Adrenal gland (tissue), 12 donors: ENCODE measurements around the gene MS4A6E. TPM values are rescaled to one million over a fixed set of nuclear protein-coding genes. Genes with fewer than 3 reads are reported as not detected.
"Not testable (repeated sequence)": the region's sequence is repeated elsewhere in the genome, so short reads cannot be mapped to it uniquely, and the experiment has no call there.

ENCODE experiments used
- DNase-seq, 7 donors: peaks; one replicate each; pipeline ENCODE4 v3.0.0-alpha.2; 2019 to 2020
- H3K27ac ChIP-seq, 5 donors: fragments of 200-600 bp; sonication (generic) in 4 of 5; 1 replicate in 3 of 5; 2 replicates in 2 of 5; pipeline versions ENCODE4 v1.5.1 to v1.8.0; 2016 to 2020; ENCODE audit warnings: mild to moderate bottlenecking in 1 of 5
- H3K27me3 ChIP-seq: fragments of 200-600 bp; 2 replicates; pipeline ENCODE4 v1.8.0; 2021
- H3K36me3 ChIP-seq, 2 donors: fragments of 200-600 bp; replicated peaks in 1 of 2; 1 replicate in 1 of 2; 2 replicates in 1 of 2; pipeline versions ENCODE4 v1.5.1 to v1.8.0; 2018 to 2022
- H3K4me1 ChIP-seq, 2 donors: fragments of 200-600 bp; replicated peaks in 1 of 2; 1 replicate in 1 of 2; 2 replicates in 1 of 2; pipeline versions ENCODE4 v1.5.1 to v1.8.0; 2018 to 2021
- H3K4me3 ChIP-seq, 4 donors: fragments of 200-600 bp; sonication (generic) in 3 of 4; one replicate each; pipeline ENCODE4 v1.5.1; 2016 to 2018
- H3K9me3 ChIP-seq, 3 donors: fragments of 200-600 bp; sonication (generic) in 1 of 3; replicated peaks in 1 of 3; 1 replicate in 2 of 3; 2 replicates in 1 of 3; pipeline versions ENCODE4 v1.5.1 to v1.8.0; 2016 to 2021
- POLR2A ChIP-seq, 2 donors: fragments of 450-650 bp; IDR thresholded peaks; one replicate each; pipeline ENCODE4 v1.6.1; 2017; ENCODE audit warnings: antibody characterized with exemption in 2 of 2, mild to moderate bottlenecking in 2 of 2, moderate library complexity in 1 of 2
- WGBS, 4 donors: extraction: QIAGEN DNeasy Blood & Tissue Kit in 2 of 4; methylation state at CpG; one replicate each; pipeline versions ENCODE4 v1.1.5 to v1.1.7; 2013 to 2017; 5-methylcytosine and 5-hydroxymethylcytosine counted together
- intact Hi-C, 2 donors: fragments of 100-400 bp; cut with DNase I; formaldehyde crosslinking; loops; one replicate each; pipeline versions ENCODE4 v1.14.1 to v1.15.0; 2022 to 2023
- polyA plus RNA-seq, 3 donors: library from polyadenylated mRNA; stranded (reverse); fragments of 200-250 nt in 2 of 3; fragments of 350-450 nt in 1 of 3; fragmentation: Illumina TruSeq in 1 of 3; extraction: RNeasy Lipid Tissue Mini Kit (QIAGEN cat#74804) in 1 of 3; gene quantifications; one replicate each; pipeline ENCODE4 v1.2.3, GENCODE V29; 2013 to 2014
- total RNA-seq, 9 donors: library from RNA; depleted of rRNA in 4 of 9; stranded (reverse); fragments of >200 nt in 4 of 9; fragments of 120-200 nt in 1 of 9; fragmentation: NEBNext Ultra II Directional in 1 of 9; extraction: Animal tissue kit (Norgen Biotek cat#: 25700) in 1 of 9; gene quantifications; one replicate each; pipeline versions ENCODE4 v1.1.0 to v1.2.4, GENCODE V29; 2013 to 2023
- TF ChIP-seq, protein P1 (sequence below), 6 experiments: fragments of 450-650 bp in 4 of 6; fragments of 200-600 bp in 2 of 6; sonication (generic) in 1 of 6; IDR thresholded peaks; 1 replicate in 5 of 6; 2 replicates in 1 of 6; pipeline versions ENCODE4 v1.5.1 to v1.8.0; 2016 to 2021; ENCODE audit warnings: antibody characterized with exemption in 6 of 6, mild to moderate bottlenecking in 2 of 6, moderate library complexity in 1 of 6
- donor health status: healthy with polysubstance abuse.
- donor health status: Bipolar disorder and iron deficiency.
- donor health status: DM: yes; HTN: yes; CAD: no.
- donor health status: DM: no; HTN: no; CAD: no.
- donor health status: DM: no; HTN: no; CAD: no.
- donor health status: DM: yes; HTN: yes; CAD: no.

MS4A6E gene
- total and polyA plus RNA-seq, 12 donors, result 11.2 TPM; not detected in 11

DNA sequence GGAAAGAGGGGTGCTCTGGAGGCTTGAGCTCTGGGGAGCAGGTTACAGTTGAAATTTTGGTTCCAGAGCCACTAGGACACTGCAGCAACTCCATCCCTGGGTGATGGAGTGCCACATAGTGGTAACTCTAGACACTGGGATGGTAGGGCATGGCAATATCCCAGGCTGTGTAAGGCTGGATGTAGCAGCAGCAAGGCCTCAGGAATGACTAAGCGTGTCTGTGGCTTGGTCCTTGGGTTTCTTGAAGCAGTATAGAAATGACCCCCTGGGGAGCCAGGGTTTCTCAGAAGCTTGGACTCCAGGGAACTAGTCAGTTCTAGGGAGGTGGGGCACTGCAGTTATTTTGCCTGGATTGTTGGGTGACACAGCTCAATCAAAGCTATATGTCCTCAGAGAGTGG is 38.5 kb upstream of the MS4A6E start:
- Histone ChIP-seq H3K4me1 (no peaks in the 10 kb centered on the region), H3K27ac (no peak overlapping the region), H3K9me3 (no peaks in the 10 kb centered on the region), H3K36me3 (no peaks in the 10 kb centered on the region), H3K27me3 (no peaks in the 10 kb centered on the region), H3K4me3 (no peak overlapping the region)
- 83 to 94% (median 88%) methylated on average over 1 of the region's 1 CpG for WGBS, 4 donors
- no peak for DNase-seq
- TF ChIP-seq, protein P1, sequence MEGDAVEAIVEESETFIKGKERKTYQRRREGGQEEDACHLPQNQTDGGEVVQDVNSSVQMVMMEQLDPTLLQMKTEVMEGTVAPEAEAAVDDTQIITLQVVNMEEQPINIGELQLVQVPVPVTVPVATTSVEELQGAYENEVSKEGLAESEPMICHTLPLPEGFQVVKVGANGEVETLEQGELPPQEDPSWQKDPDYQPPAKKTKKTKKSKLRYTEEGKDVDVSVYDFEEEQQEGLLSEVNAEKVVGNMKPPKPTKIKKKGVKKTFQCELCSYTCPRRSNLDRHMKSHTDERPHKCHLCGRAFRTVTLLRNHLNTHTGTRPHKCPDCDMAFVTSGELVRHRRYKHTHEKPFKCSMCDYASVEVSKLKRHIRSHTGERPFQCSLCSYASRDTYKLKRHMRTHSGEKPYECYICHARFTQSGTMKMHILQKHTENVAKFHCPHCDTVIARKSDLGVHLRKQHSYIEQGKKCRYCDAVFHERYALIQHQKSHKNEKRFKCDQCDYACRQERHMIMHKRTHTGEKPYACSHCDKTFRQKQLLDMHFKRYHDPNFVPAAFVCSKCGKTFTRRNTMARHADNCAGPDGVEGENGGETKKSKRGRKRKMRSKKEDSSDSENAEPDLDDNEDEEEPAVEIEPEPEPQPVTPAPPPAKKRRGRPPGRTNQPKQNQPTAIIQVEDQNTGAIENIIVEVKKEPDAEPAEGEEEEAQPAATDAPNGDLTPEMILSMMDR (IDR thresholded peaks at IDR 0.05), result no peak
- intact Hi-C loops, result no loop called here

DNA sequence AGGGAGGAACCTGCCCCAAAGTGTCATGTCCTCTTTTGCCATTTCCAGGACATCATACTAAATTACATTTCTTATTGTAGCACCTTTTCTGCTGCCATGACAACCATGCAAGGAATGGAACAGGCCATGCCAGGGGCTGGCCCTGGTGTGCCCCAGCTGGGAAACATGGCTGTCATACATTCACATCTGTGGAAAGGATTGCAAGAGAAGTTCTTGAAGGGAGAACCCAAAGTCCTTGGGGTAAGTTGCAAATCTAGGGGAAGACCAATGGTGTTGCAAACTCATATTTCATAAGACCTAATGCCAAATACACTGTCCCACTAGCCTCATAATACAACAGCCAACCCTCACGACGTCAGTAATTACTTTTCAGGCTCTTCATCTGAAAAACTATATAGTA is 34.9 kb upstream of the MS4A6E start:
- no peak for TF ChIP-seq POLR2A (IDR thresholded peaks at IDR 0.05)
- TF ChIP-seq, protein P1 (IDR thresholded peaks at IDR 0.05), result no peak
- Histone ChIP-seq H3K4me3 (no peak overlapping the region), H3K4me1 (no peaks in the 10 kb centered on the region), H3K36me3 (no peaks in the 10 kb centered on the region), H3K27me3 (no peaks in the 10 kb centered on the region), H3K27ac (no peak overlapping the region), H3K9me3 (no peaks in the 10 kb centered on the region)
- no peak for DNase-seq
- intact Hi-C loops, result no loop called here
- 48 to 79% (median 65%) methylated on average over 2 of the region's 2 CpGs for WGBS, 4 donors

DNA sequence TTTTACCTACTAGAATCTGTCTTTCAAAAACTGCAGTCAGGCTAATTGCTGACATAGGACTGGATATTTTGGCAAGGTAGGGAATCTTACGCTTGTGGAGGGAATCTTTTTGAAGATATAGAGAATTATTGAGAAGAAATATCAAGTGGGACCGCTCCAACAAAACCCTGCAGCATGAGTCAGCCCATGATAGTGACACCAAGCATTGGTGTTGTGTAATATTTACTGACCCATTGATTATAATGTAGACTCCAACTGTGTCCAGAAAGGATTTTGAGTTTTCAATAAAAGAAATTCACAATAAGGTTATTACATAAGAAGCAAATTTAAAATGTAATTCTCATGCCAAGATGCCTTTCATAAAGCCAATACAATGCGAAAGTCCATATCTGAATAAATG is 25.9 kb upstream of the MS4A6E start:
- Histone ChIP-seq H3K27me3 (no peaks in the 10 kb centered on the region), H3K36me3 (no peaks in the 10 kb centered on the region), H3K4me3 (no peak overlapping the region), H3K4me1 (no peaks in the 10 kb centered on the region), H3K27ac (no peak overlapping the region), H3K9me3 (no peaks in the 10 kb centered on the region)
- no peak for TF ChIP-seq POLR2A (IDR thresholded peaks at IDR 0.05)
- TF ChIP-seq, protein P1 (IDR thresholded peaks at IDR 0.05), result no peak
- WGBS, 4 donors, result 79 to 88% (median 85%) methylated on average over 3 of the region's 3 CpGs
- intact Hi-C loops, result no loop called here
- no peak for DNase-seq

DNA sequence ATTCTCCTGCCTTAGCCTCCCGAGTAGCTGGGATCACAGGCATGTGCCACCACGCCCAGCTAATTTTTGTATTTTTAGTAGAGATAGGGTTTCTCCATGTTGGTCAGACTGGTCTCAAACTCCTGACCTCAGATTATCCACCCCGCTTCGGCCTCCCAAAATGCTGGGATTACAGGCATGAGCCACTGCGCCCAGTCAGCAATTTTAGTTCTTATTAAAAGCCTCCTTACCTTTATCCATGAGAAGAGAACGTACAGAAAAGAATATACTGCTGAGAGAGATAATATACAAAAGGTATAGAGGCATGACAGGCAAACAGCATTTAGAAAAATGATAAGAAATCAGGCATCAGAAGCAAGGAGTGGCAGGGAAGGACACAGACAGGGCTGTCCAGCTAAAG is 25.2 kb upstream of the MS4A6E start:
- WGBS, 4 donors, result 76 to 85% (median 84%) methylated on average over 6 of the region's 6 CpGs
- H3K36me3 ChIP-seq, H3K4me1 ChIP-seq, H3K4me3 ChIP-seq, H3K27me3 ChIP-seq, DNase-seq, H3K9me3 ChIP-seq, intact Hi-C loops, H3K27ac ChIP-seq: not testable (repeated sequence)

DNA sequence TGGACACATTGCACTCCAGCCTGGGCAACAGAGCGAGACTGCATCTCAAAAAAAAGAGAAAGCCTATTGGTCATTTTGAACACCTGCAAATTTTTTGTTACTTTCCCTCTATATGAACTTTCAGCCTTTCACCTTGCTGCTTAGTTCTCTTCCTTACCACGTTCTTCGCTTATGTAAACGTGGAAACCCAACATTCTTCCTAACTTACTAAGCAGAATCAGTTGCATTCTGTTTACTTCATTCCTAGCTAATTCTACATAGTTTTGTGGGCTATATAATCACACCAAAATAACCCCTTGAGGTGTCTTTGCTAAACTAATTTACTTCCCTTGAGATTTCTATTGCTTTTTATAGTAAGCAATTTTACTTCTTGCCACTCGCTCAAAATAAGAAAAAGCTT is 23.4 kb upstream of the MS4A6E start:
- H3K27me3 ChIP-seq, result no peaks in the 10 kb centered on the region
- H3K4me1 ChIP-seq, result no peaks in the 10 kb centered on the region
- H3K36me3 ChIP-seq, result no peaks in the 10 kb centered on the region
- no peak for TF ChIP-seq POLR2A (IDR thresholded peaks at IDR 0.05)
- TF ChIP-seq, protein P1 (IDR thresholded peaks at IDR 0.05), result no peak
- intact Hi-C loops, result no loop called here
- no peak overlapping the region for H3K27ac ChIP-seq
- WGBS, 4 donors, result 77 to 85% (median 83%) methylated on average over 5 of the region's 5 CpGs
- no peak for DNase-seq
- no peaks in the 10 kb centered on the region for H3K9me3 ChIP-seq
- no peak overlapping the region for H3K4me3 ChIP-seq
